Measurements from ENCODE around the gene TLX2.

TLX2 gene

DNA sequence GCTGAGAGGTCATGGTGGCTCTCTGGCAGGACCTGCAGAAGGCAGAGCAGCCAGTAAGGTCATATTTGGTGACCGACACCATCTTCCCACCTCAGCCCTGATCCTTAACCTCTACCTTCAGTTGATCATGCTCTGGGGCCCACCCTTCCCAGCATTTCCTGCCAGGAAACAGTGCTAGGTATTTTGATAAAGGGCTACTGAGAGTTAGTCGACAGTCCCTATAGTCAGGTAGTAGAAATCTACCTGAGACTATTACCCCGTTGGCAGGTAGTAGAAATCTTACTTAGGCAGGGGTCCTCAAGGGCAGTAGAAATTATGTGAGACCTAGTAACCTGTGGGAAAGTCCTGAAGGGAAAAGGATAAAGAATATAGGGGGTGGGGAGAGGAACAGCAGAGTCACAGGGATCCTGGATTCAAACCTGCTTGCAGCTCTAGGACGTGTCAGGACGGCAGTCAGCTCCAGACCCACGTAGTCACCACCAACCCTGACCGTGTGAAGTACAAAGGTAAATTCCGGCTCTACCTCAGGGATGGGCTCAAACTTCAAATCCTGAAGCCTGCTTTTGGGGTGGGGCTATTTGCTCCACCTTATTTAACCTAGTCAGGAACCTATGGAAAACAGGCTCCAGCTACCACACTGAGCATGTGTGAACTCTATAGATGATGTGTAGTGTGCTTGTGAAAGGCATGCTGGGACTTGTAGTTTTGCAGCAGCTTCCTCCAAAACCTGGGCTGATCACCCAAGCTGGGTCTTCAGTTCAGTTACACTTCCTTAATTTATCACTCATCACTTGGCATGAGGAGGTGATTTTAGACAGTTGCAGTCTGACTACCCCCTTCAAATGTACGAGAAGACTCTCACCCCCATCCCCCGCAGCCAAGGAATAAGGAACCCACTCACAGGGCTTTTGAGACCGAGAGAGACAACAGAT lies 11.7 kb downstream of the TLX2 start, which contains the start of gene DQX1:
Gene DQX1, minus strand, starts transcription at position 515 of the 932 bp plus-strand sequence. Its CDS starts 502 bp downstream, at position 13.
- TF ChIP-seq, protein P1, sequence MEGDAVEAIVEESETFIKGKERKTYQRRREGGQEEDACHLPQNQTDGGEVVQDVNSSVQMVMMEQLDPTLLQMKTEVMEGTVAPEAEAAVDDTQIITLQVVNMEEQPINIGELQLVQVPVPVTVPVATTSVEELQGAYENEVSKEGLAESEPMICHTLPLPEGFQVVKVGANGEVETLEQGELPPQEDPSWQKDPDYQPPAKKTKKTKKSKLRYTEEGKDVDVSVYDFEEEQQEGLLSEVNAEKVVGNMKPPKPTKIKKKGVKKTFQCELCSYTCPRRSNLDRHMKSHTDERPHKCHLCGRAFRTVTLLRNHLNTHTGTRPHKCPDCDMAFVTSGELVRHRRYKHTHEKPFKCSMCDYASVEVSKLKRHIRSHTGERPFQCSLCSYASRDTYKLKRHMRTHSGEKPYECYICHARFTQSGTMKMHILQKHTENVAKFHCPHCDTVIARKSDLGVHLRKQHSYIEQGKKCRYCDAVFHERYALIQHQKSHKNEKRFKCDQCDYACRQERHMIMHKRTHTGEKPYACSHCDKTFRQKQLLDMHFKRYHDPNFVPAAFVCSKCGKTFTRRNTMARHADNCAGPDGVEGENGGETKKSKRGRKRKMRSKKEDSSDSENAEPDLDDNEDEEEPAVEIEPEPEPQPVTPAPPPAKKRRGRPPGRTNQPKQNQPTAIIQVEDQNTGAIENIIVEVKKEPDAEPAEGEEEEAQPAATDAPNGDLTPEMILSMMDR (IDR thresholded peaks at IDR 0.05; ENCODE audit: low read depth, low read length) = no peak
- Histone ChIP-seq H3K27me3 (ENCODE audit: insufficient read depth, low read depth, severe bottlenecking) (no peaks in the 10 kb centered on the region), H3K36me3 (peaks cover 37% of the 10 kb centered on the region), H3K27ac (no peak within 1 kb of the TSS), H3K4me3 (ENCODE audit: low read depth, low read length) (no peak within 1 kb of the TSS), H3K9me3 (ENCODE audit: severe bottlenecking) (no peaks in the 10 kb centered on the region)
- DNase-seq = peak; percentile 50

DNA sequence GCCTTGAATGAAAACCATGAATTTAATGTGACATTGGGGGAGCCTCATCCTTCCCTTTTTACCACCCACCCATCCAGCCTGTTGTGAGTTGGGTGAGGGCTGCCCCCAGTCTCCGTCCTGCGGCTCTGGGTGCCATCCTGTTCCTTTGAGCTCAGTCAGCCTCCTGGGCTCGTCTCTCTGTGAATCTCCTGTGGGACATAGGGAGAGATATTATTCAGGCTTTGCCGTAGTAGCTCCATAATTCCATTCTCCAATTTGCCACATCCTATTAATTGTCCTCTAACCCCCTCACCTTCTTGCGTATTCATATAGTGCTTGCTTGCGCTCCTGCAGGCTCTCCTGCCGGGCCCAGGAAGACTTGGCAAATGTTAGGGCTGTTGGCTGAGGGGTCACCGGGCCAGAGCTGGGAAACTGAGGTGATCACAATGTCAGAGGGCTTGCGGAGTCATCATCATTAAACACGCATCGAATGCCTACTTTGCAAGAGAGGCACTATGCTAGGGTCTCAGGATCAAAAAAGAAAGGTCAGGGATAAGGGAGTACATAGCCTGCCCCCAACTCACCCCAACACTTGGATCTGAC lies 12.5 kb downstream of the TLX2 start:
- no peak overlapping the region for H3K27ac ChIP-seq
- H3K27me3 ChIP-seq (ENCODE audit: insufficient read depth, low read depth, severe bottlenecking) = no peaks in the 10 kb centered on the region
- no peak for DNase-seq
- no peaks in the 10 kb centered on the region for H3K9me3 ChIP-seq (ENCODE audit: severe bottlenecking)
- H3K4me3 ChIP-seq (ENCODE audit: low read depth, low read length) = no peak overlapping the region
- TF ChIP-seq, protein P1 (IDR thresholded peaks at IDR 0.05; ENCODE audit: low read depth, low read length) = no peak
- H3K36me3 ChIP-seq = peaks cover 45% of the 10 kb centered on the region

- H3K36me3 ChIP-seq = peaks cover 55% of the 10 kb centered on the region
- H3K4me3 ChIP-seq (ENCODE audit: low read depth, low read length) = no peak overlapping the region
- TF ChIP-seq, protein P1 (IDR thresholded peaks at IDR 0.05; ENCODE audit: low read depth, low read length) = no peak
- no peaks in the 10 kb centered on the region for H3K9me3 ChIP-seq (ENCODE audit: severe bottlenecking)
- no peak overlapping the region for H3K27ac ChIP-seq
- no peaks in the 10 kb centered on the region for H3K27me3 ChIP-seq (ENCODE audit: insufficient read depth, low read depth, severe bottlenecking)
- DNase-seq = no peak
Observed at GRCh38 chr2:74527741-74528140, 13.5 kb downstream of the TLX2 start.

DNA sequence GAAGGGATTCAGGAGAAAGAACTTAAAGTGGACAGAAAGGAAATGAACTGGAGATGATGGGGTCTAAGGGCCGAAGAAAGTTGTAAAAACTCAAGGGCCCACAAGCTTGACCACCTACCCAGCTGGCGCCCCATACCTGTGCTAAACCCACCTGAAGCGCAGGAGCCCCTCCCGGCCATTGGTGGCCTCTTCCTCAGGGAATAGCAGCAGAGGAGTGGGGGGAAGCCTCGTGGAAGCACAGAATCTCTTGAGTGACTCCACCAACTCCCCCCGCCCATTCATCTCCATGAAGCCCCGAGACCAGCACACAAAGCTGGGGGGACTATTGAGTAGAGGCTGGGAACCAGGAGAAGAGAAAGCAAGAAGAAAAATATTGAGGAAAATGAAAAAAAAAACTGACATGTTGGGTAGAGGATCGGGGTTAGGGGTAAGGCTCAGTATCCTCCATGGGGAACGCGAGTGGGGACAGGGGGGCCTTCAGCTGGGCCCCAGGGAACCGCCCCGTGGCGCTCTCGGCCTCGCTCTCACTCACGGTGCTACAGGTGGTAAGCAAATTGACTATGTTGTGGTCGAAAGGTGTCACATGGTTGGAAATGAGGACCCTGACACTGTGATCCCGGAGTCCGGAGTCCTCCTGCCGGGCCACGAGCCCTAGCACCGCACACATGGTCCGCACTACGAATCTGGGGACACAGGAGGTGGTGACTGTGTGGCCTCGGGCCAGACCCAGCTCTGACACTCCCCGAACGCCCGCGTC lies 14.5 kb downstream of the TLX2 start:
- no peak for DNase-seq
- H3K9me3 ChIP-seq (ENCODE audit: severe bottlenecking) = no peaks in the 10 kb centered on the region
- TF ChIP-seq, protein P1 (IDR thresholded peaks at IDR 0.05; ENCODE audit: low read depth, low read length) = 0 out of 2 replicates have a peak, but pooled peaks have one; percentile 23
- H3K27ac ChIP-seq = peak overlapping the region; percentile 86
- peak overlapping the region; percentile 97 for H3K4me3 ChIP-seq (ENCODE audit: low read depth, low read length)
- no peaks in the 10 kb centered on the region for H3K27me3 ChIP-seq (ENCODE audit: insufficient read depth, low read depth, severe bottlenecking)
- peaks cover 65% of the 10 kb centered on the region for H3K36me3 ChIP-seq

DNA sequence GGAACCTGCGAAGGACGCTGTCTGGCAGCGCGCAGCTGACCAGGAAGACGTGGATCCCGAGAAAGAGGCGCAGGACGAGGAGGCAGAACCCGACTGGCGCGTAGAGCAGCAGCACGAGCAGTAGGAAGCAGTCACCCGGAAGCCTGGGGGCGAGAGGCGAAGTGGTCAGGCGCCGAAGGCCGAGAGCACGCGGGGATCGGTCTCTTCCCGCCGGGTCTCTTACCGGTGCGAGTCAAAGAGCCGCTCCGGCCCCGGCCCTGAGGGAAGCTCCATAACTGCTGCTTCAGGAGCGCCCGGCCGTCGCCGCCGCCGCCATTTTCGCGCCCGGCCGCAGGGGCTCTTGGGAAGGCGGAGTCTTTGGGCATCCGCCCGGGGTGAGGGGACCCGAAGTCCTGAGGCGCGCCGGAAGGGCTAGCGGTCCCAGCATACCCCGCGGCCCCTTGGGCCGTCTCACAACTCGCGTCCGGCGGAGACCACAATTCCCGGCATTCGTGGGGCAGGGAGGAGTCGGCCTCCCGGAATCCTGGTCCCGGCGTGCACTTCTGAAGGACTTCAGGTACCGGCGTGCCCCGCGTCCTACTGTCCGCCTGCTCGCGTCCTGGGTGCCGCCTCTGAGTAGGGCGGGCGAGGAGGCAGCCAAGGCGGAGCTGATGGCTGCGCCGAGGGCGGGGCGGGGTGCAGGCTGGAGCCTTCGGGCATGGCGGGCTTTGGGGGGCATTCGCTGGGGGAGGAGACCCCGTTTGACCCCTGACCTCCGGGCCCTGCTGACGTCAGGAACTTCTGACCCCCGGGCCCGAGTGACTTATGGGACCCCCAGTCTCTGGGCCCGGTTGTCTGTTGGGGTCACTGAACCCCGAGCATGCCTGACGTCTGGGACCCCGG lies 15.3 kb downstream of the TLX2 start, which contains the start of the genes AUP1 and HTRA2:
Gene AUP1, minus strand, starts transcription at position 350 of the 882 bp plus-strand sequence. Its CDS starts 77 bp downstream, at position 273.
Gene HTRA2, plus strand, starts transcription at position 577 of the 882 bp plus-strand sequence. Its CDS starts 74 bp downstream, at position 651.
- Histone ChIP-seq H3K27ac (peak within 1 kb of the TSS; percentile 86), H3K9me3 (ENCODE audit: severe bottlenecking) (no peaks in the 10 kb centered on the region), H3K27me3 (ENCODE audit: insufficient read depth, low read depth, severe bottlenecking) (no peaks in the 10 kb centered on the region), H3K36me3 (peaks cover 72% of the 10 kb centered on the region), H3K4me3 (ENCODE audit: low read depth, low read length) (peak within 1 kb of the TSS; percentile 97)
- peak; percentile 100 for DNase-seq
- TF ChIP-seq, protein P1 (IDR thresholded peaks at IDR 0.05; ENCODE audit: low read depth, low read length) = no peak

All from WERI-Rb-1 (cell line).